OCI-LY3 (cell line): ENCODE measurements around the gene OSBPL3.

Experiments
- EZH2phosphoT487 ChIP-seq: fragments of 200-600 bp; shearing (Covaris generic); IDR thresholded peaks from 2 replicates; pipeline ENCODE4 v1.6.1; 2018; ENCODE audit warnings: antibody characterized with exemption, mixed run types, low read depth
- TF ChIP-seq, protein P1 (sequence below): fragments of 200-600, 300-600 bp; sonication (generic); IDR thresholded peaks from 2 replicates; pipeline ENCODE4 v1.5.1; 2014; ENCODE audit warnings: antibody characterized with exemption, low read length, low read depth

DNA sequence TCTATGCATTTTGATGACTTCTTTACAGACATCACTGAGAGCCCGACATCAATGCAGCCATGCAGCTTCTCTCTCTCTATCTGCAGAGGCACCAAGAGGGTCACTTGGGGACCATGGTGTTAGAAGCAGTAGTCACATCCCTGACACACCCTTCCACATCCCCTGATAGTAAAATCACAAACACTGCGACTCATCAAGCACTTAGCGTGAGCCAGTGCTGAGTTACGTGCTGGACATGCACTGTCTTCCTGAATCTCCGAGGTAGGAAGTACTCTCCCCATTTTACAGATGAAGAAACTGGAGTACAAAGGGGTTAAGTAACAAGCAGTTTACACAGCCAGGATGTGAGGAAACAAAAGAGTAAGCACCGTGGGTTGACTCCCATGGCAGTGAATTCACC lies 109.2 kb downstream of the OSBPL3 start:
- TF ChIP-seq, protein P1, sequence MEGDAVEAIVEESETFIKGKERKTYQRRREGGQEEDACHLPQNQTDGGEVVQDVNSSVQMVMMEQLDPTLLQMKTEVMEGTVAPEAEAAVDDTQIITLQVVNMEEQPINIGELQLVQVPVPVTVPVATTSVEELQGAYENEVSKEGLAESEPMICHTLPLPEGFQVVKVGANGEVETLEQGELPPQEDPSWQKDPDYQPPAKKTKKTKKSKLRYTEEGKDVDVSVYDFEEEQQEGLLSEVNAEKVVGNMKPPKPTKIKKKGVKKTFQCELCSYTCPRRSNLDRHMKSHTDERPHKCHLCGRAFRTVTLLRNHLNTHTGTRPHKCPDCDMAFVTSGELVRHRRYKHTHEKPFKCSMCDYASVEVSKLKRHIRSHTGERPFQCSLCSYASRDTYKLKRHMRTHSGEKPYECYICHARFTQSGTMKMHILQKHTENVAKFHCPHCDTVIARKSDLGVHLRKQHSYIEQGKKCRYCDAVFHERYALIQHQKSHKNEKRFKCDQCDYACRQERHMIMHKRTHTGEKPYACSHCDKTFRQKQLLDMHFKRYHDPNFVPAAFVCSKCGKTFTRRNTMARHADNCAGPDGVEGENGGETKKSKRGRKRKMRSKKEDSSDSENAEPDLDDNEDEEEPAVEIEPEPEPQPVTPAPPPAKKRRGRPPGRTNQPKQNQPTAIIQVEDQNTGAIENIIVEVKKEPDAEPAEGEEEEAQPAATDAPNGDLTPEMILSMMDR: no peak
- TF ChIP-seq EZH2phosphoT487: no peak
